ENCODE data around the gene SLC25A12. TPM values are rescaled to one million over a fixed set of nuclear protein-coding genes. Genes with fewer than 3 reads are reported as not detected.

The SLC25A12 gene
- total RNA-seq, 1 experiment from 2014 or later, result 28.8 TPM

GRCh38 chr2:171846894-171847293, 47.1 kb downstream of the SLC25A12 start:
- CTCF ChIA-PET, result no interaction called here
- intact Hi-C loops (cut with micrococcal nuclease; ENCODE audit: unreplicated experiment), result no loop called here
- Histone ChIP-seq H3F3A (ENCODE audit: insufficient read depth, low read depth) (0 out of 2 replicates have a peak, but pooled peaks cover 7% of the 10 kb centered on the region), H3K4me1 (replicated peaks; ENCODE audit: insufficient read depth) (no peaks in the 10 kb centered on the region), H3K36me3 (ENCODE audit: low read depth) (no peaks in the 10 kb centered on the region; the same call in 1 of the 2 replicates), H3K9me3 (ENCODE audit: insufficient read depth, low read depth) (no peaks in the 10 kb centered on the region), H3K79me2 (ENCODE audit: low read depth) (no peaks in the 10 kb centered on the region), H3K27me3 (ENCODE audit: insufficient read depth, low read depth) (no peaks in the 10 kb centered on the region), H3K27ac (no peak overlapping the region), H4K20me1 (ENCODE audit: insufficient read depth) (no peaks in the 10 kb centered on the region), H3K9me2 (ENCODE audit: insufficient read depth) (no peaks in the 10 kb centered on the region), H2AFZ (no peak overlapping the region), H3K4me2 (no peak overlapping the region), H3K4me3 (no peak overlapping the region)
- TF ChIP-seq CTCF (conservative IDR thresholded peaks at IDR 0.05) (no peak), EZH2 (IDR thresholded peaks at IDR 0.05; ENCODE audit: low read depth) (no peak)
- POLR2A ChIA-PET (ENCODE audit: unreplicated experiment), result interaction anchor here (0.6 kb wide), 1 partner anchor 44 kb away, joined by 8 read pairs; no protein-coding TSS in a partner anchor
- no TSS peak for BruUV-seq (replicated peaks)
- DNase-seq, result no peak

GRCh38 chr2:171841996-171842395, 52.0 kb downstream of the SLC25A12 start:
- no peaks in the 10 kb centered on the region for H3K79me2 ChIP-seq (ENCODE audit: low read depth)
- no peak overlapping the region for H3K27ac ChIP-seq
- ChIA-PET POLR2A (ENCODE audit: unreplicated experiment) (no interaction called here), CTCF (no interaction called here)
- intact Hi-C loops (cut with micrococcal nuclease; ENCODE audit: unreplicated experiment), result no loop called here
- H3K4me3 ChIP-seq, result no peak overlapping the region
- DNase-seq, result no peak
- H3K27me3 ChIP-seq (ENCODE audit: insufficient read depth, low read depth), result no peaks in the 10 kb centered on the region
- no peaks in the 10 kb centered on the region for H3K9me3 ChIP-seq (ENCODE audit: insufficient read depth, low read depth)
- H3K36me3 ChIP-seq (ENCODE audit: low read depth), result peaks cover 5% of the 10 kb centered on the region; the same call in 1 of the 2 replicates
- no peaks in the 10 kb centered on the region for H3F3A ChIP-seq (ENCODE audit: insufficient read depth, low read depth)
- no peak overlapping the region for H3K4me2 ChIP-seq
- no peak overlapping the region for H2AFZ ChIP-seq
- BruUV-seq (replicated peaks), result no TSS peak
- H3K4me1 ChIP-seq (replicated peaks; ENCODE audit: insufficient read depth), result no peaks in the 10 kb centered on the region
- H3K9me2 ChIP-seq (ENCODE audit: insufficient read depth), result no peaks in the 10 kb centered on the region
- TF ChIP-seq EZH2 (IDR thresholded peaks at IDR 0.05; ENCODE audit: low read depth) (no peak), CTCF (conservative IDR thresholded peaks at IDR 0.05) (no peak)
- H4K20me1 ChIP-seq (ENCODE audit: insufficient read depth), result no peaks in the 10 kb centered on the region

GRCh38 chr2:171837736-171838135, 56.3 kb downstream of the SLC25A12 start:
- H4K20me1 ChIP-seq (ENCODE audit: insufficient read depth), result no peaks in the 10 kb centered on the region
- no peak for DNase-seq
- ChIA-PET POLR2A (ENCODE audit: unreplicated experiment) (no interaction called here), CTCF (no interaction called here)
- no peak overlapping the region for H3K4me3 ChIP-seq
- BruUV-seq (replicated peaks), result no TSS peak
- no peaks in the 10 kb centered on the region for H3F3A ChIP-seq (ENCODE audit: insufficient read depth, low read depth)
- H3K27me3 ChIP-seq (ENCODE audit: insufficient read depth, low read depth), result no peaks in the 10 kb centered on the region
- no peak overlapping the region for H3K4me2 ChIP-seq
- no peak overlapping the region for H2AFZ ChIP-seq
- H3K9me2 ChIP-seq (ENCODE audit: insufficient read depth), result no peaks in the 10 kb centered on the region
- H3K79me2 ChIP-seq (ENCODE audit: low read depth), result no peaks in the 10 kb centered on the region
- intact Hi-C loops (cut with micrococcal nuclease; ENCODE audit: unreplicated experiment), result no loop called here
- H3K36me3 ChIP-seq (ENCODE audit: low read depth), result peaks cover 44% of the 10 kb centered on the region
- TF ChIP-seq CTCF (conservative IDR thresholded peaks at IDR 0.05) (no peak), EZH2 (IDR thresholded peaks at IDR 0.05; ENCODE audit: low read depth) (no peak)
- H3K4me1 ChIP-seq (replicated peaks; ENCODE audit: insufficient read depth), result no peaks in the 10 kb centered on the region
- no peak overlapping the region for H3K27ac ChIP-seq
- H3K9me3 ChIP-seq (ENCODE audit: insufficient read depth, low read depth), result peaks cover 9% of the 10 kb centered on the region; the same call in 1 of the 2 replicates

All from PC-9 (cell line).